Activated CD4-positive, alpha-beta T cell treated with anti-CD3 and anti-CD28 coated beads for 48 hours (primary cell): ENCODE data around the gene HIGD2A.

Experiments
- DNase-seq: peaks from one replicate; pipeline ENCODE4 v3.0.0-alpha.2; 2020

HIGD2A gene

GRCh38 chr5:176418251-176418650, 29.7 kb downstream of the HIGD2A start:
- no peak for DNase-seq

- no peak for DNase-seq
Observed at GRCh38 chr5:176420086-176420485, 31.5 kb downstream of the HIGD2A start.

- DNase-seq = no peak
Observed at GRCh38 chr5:176420972-176421544, 32.5 kb downstream of the HIGD2A start.

GRCh38 chr5:176424181-176424580, 35.6 kb downstream of the HIGD2A start:
- no peak for DNase-seq

GRCh38 chr5:176425138-176425537, 36.6 kb downstream of the HIGD2A start:
- DNase-seq = no peak

- DNase-seq = no peak
Observed at GRCh38 chr5:176425791-176426190, 37.2 kb downstream of the HIGD2A start.

- no peak for DNase-seq
Observed at GRCh38 chr5:176426876-176427275, 38.3 kb downstream of the HIGD2A start.

- DNase-seq = no peak
Observed at GRCh38 chr5:176427971-176428370, 39.4 kb downstream of the HIGD2A start.

GRCh38 chr5:176429972-176430371, 41.4 kb downstream of the HIGD2A start:
- no peak for DNase-seq

GRCh38 chr5:176432707-176433106, 44.2 kb downstream of the HIGD2A start:
- DNase-seq = no peak

GRCh38 chr5:176436656-176437055, 48.1 kb downstream of the HIGD2A start:
- no peak for DNase-seq

- no peak for DNase-seq
Observed at GRCh38 chr5:176438959-176439757, 50.6 kb downstream of the HIGD2A start.
